ENCODE data around the gene LYPD5. TPM values are rescaled to one million over a fixed set of nuclear protein-coding genes. Genes with fewer than 3 reads are reported as not detected.

The LYPD5 gene
- total RNA-seq, 2 experiments from 2014 or later = 0.51 to 0.61 TPM

DNA sequence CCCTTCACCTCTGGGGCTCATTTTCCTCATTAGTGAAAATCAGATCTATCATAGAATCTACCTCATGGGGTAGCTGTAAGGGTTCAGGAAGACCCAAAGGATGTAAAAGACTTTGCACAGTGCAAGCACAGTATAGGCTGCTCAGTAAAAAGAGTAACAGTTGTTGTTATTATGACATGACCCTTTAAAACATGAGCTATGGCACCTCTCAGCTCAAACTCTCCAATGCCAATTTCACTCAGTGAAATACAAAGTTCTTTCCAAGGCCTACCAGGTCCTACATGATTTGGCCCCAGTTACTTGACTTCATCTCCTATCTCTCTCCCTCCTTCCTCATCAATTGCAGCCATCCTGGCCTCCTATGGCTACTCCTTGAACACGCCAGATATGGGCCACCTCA is 52.3 kb downstream of the LYPD5 start:
- peaks cover 49% of the 10 kb centered on the region for H3K36me3 Mint-ChIP-seq (ENCODE audit: low read depth)
- POLR2A ChIA-PET = no interaction called here

DNA sequence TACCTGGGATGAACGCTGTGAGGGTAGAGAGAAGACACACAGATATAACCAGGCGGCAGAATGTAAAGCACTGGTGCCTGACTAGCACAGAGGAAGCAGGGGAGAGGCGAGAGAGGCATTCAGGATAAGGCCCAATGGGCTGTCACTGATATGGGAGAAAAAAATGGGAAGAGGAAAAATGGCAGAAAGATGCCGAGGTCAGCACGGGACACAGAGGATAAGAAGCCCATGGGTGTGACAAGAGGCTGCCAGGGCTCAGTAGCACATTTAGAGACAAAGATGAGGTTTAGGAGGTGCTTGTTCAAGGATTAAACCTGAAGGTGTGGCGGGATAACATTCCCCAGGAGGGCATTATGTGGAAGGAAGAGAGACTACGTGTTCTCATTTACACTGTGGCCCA is 53.1 kb downstream of the LYPD5 start:
- Mint-ChIP-seq H3K36me3 (ENCODE audit: low read depth) (peaks cover 54% of the 10 kb centered on the region), H3K27ac (peak overlapping the region; percentile 72), H3K4me1 (ENCODE audit: low read depth) (peaks cover 38% of the 10 kb centered on the region), H3K4me3 (no peak overlapping the region), H3K27me3 (no peaks in the 10 kb centered on the region), H3K9me3 (no peaks in the 10 kb centered on the region)
- ChIA-PET CTCF (interaction anchor here (1.1 to 1.7 kb wide), 3 partner anchors 17 to 61 kb away, joined by 4 read pairs; no protein-coding TSS in a partner anchor), POLR2A (no interaction called here)
- ATAC-seq (no peak), DNase-seq (no peak)
- TF ChIP-seq, protein P1, sequence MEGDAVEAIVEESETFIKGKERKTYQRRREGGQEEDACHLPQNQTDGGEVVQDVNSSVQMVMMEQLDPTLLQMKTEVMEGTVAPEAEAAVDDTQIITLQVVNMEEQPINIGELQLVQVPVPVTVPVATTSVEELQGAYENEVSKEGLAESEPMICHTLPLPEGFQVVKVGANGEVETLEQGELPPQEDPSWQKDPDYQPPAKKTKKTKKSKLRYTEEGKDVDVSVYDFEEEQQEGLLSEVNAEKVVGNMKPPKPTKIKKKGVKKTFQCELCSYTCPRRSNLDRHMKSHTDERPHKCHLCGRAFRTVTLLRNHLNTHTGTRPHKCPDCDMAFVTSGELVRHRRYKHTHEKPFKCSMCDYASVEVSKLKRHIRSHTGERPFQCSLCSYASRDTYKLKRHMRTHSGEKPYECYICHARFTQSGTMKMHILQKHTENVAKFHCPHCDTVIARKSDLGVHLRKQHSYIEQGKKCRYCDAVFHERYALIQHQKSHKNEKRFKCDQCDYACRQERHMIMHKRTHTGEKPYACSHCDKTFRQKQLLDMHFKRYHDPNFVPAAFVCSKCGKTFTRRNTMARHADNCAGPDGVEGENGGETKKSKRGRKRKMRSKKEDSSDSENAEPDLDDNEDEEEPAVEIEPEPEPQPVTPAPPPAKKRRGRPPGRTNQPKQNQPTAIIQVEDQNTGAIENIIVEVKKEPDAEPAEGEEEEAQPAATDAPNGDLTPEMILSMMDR (IDR thresholded peaks at IDR 0.05) = no peak
- intact Hi-C loops (cut with micrococcal nuclease) = no loop called here

More for the DNA sequence above, 52.3 kb downstream of the LYPD5 start:
- intact Hi-C loops (cut with micrococcal nuclease) = no loop called here
- CTCF ChIA-PET = interaction anchor here (0.8 to 1.7 kb wide), 4 partner anchors 16 to 60 kb away, joined by 3 to 4 read pairs (median 4); no protein-coding TSS in a partner anchor
- H3K27me3 Mint-ChIP-seq = no peaks in the 10 kb centered on the region
- no peaks in the 10 kb centered on the region for H3K9me3 Mint-ChIP-seq
- H3K4me1 Mint-ChIP-seq (ENCODE audit: low read depth) = peaks cover 39% of the 10 kb centered on the region
- ATAC-seq = no peak
- H3K4me3 Mint-ChIP-seq = no peak overlapping the region
- no peak for DNase-seq
- TF ChIP-seq, protein P1 (IDR thresholded peaks at IDR 0.05) = no peak
- peak overlapping the region; percentile 64 for H3K27ac Mint-ChIP-seq

DNA sequence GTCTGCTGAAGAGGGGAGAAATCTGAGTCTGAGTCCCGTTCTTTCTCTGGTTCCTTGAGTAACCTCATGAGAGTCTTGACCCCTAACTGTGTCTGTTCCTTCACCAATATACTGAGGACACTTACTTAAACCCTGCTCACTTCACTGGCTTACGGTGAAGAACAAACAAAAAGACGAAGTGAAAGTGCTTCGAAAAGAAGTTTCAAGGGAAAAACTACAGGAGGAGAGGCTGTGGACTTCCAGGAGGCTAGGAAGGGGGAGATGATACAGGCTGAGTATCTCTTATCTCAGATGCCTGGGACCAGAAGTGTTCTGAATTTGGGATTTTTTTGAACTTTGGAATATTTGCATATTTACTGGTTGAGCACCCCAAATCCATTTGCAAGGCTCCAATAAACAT is 53.6 kb downstream of the LYPD5 start:
- no peak for ATAC-seq
- H3K9me3 Mint-ChIP-seq = no peaks in the 10 kb centered on the region
- H3K36me3 Mint-ChIP-seq (ENCODE audit: low read depth) = peaks cover 58% of the 10 kb centered on the region
- no peak for DNase-seq
- H3K27ac Mint-ChIP-seq = peak overlapping the region; percentile 72
- peaks cover 33% of the 10 kb centered on the region for H3K4me1 Mint-ChIP-seq (ENCODE audit: low read depth)
- ChIA-PET CTCF (interaction anchor here (1.0 kb wide), 1 partner anchor 61 kb away, joined by 3 read pairs; no protein-coding TSS in a partner anchor), POLR2A (no interaction called here)
- TF ChIP-seq, protein P1 (IDR thresholded peaks at IDR 0.05) = no peak
- intact Hi-C loops (cut with micrococcal nuclease) = no loop called here
- H3K27me3 Mint-ChIP-seq = no peaks in the 10 kb centered on the region
- no peak overlapping the region for H3K4me3 Mint-ChIP-seq

DNA sequence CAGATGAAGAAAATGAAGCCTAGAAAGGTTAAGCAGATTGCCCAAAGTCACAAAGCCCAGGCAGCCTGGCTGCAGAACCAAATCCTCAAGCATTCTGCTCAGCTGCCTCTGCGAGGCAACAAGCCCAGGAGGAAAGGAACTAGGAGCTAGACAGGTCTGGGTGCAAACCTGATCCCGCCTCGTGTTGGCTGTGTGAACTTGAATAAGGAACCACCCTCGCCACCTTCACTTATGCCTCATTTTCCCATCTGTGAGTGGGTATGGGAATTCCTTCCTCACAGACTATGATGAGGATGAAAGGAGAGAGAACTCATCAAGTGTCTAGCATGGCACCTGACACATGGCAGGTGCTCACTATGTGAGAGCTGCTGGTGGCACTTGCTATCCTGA is 54.0 kb downstream of the LYPD5 start:
- Mint-ChIP-seq H3K36me3 (ENCODE audit: low read depth) (peaks cover 60% of the 10 kb centered on the region), H3K9me3 (no peaks in the 10 kb centered on the region), H3K27ac (peak overlapping the region; percentile 71), H3K4me1 (ENCODE audit: low read depth) (peaks cover 31% of the 10 kb centered on the region), H3K4me3 (no peak overlapping the region), H3K27me3 (no peaks in the 10 kb centered on the region)
- TF ChIP-seq, protein P1 (IDR thresholded peaks at IDR 0.05) = no peak
- ChIA-PET CTCF (interaction anchor here (1.0 kb wide), 1 partner anchor 61 kb away, joined by 3 read pairs; no protein-coding TSS in a partner anchor), POLR2A (no interaction called here)
- DNase-seq (no peak), ATAC-seq (no peak)
- intact Hi-C loops (cut with micrococcal nuclease) = no loop called here

DNA sequence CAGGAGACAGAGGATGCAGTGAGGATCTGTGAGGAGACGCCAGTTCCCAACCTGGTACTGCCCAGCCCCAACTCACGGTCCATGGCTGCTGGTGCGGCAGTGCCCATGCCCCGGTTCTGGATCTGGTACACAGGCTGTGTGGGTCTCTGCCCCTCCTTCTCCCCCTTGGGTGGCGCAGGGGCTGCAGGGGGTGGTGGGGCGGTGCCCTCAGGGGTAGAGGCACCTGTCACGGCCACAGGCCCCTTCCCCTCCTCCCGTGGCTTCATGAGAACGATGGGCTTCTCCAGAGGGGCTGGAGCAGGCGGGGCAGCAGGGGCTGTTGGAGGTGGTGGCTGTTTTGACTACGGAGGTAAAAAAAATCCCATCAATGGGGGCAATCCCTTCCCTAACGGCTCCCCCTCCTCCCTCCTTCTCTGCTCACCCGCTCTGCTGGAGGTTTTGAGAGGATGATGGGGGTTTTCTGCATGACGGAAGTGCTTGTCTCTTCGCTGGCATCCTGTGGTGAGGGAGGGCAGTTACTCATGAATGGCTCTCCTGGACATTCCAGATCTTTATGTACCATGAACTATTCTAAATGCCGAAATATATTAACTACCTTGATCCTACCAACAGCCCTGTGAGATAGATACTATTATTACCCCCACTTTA is 54.6 kb downstream of the LYPD5 start:
- intact Hi-C loops (cut with micrococcal nuclease) = no loop called here
- H3K4me1 Mint-ChIP-seq (ENCODE audit: low read depth) = peaks cover 26% of the 10 kb centered on the region
- ChIA-PET POLR2A (no interaction called here), CTCF (interaction anchor here (1.0 to 3.1 kb wide), 3 partner anchors 47 to 63 kb away, joined by 3 to 29 read pairs (median 11); no protein-coding TSS in a partner anchor)
- H3K27ac Mint-ChIP-seq = peak overlapping the region; percentile 71
- H3K36me3 Mint-ChIP-seq (ENCODE audit: low read depth) = peaks cover 60% of the 10 kb centered on the region
- no peaks in the 10 kb centered on the region for H3K9me3 Mint-ChIP-seq
- no peak overlapping the region for H3K4me3 Mint-ChIP-seq
- ATAC-seq (peak; percentile 24), DNase-seq (no peak)
- no peaks in the 10 kb centered on the region for H3K27me3 Mint-ChIP-seq
- TF ChIP-seq, protein P1 (IDR thresholded peaks at IDR 0.05) = no peak

Measured in activated CD8-positive, alpha-beta T cell treated with anti-CD3 and anti-CD28 coated beads for 36 hours (primary cell).